SH-SY5Y (cell line): ENCODE measurements around the gene NPR3.

ENCODE experiments used
- GATA2 ChIP-seq: IDR thresholded peaks from 2 replicates; pipeline ENCODE4 v1.6.1; 2011; ENCODE audit warnings: mild to moderate bottlenecking, low read depth, low read length
- GATA3 ChIP-seq: IDR thresholded peaks from 2 replicates; pipeline ENCODE4 v1.6.1; 2011; ENCODE audit warnings: low read depth, mild to moderate bottlenecking, low read length, moderate library complexity

- TF ChIP-seq GATA3 = no peak
- no peak for TF ChIP-seq GATA2
Observed at GRCh38 chr5:32791536-32792243, 80.6 kb downstream of the NPR3 start.
